K562 (cell line): ENCODE results near the gene ARHGAP23. TPM values are rescaled to one million over a fixed set of nuclear protein-coding genes. Genes with fewer than 3 reads are reported as not detected.

Source experiments
- ATAC-seq: fragments of 200-7000 bp; cut with Tn5 transposase; 3 replicates; pipeline ENCODE4 v1.9.1; 2020; ENCODE audit warnings: moderate library complexity
- BruUV-seq: library from RNA; stranded (reverse); fragments of 400-500 nt; replicated peaks from 2 replicates; lab custom pipeline; 2021; lab: Mats Ljungman, UMichigan
- CTCF ChIA-PET: fragments of 300-600 bp; formaldehyde crosslinking; extraction: SDS; loops from one replicate; lab custom pipeline; 2021; ENCODE audit warnings: low intra/inter-chr PET ratio; lab: Yijun Ruan, JAX
- POLR2A ChIA-PET: fragments of 300-600, 350-650 bp; sonication (Branson Sonifier 250); formaldehyde crosslinking; extraction: SDS; loops from one replicate; lab custom pipeline; 2021; ENCODE audit warnings: antibody characterized with exemption, inconsistent platforms; lab: Yijun Ruan, JAX
- DNase-seq, 4 experiments: peaks; one replicate each; pipeline versions ENCODE4 v3.0.0 to v3.0.0-alpha.2; 2011 to 2018; ENCODE audit warnings: low spot score in 3 of 4, mixed read lengths in 3 of 4; ENCODE audit errors: extremely low read depth in 1 of 4
- FAIRE-seq: peaks from 2 replicates; lab custom pipeline; 2011; peaks lifted over from hg19 to GRCh38; lab: Jason Lieb, UNC
- H2AFZ ChIP-seq: 2 replicates; pipeline ENCODE4 v1.6.0; 2011; ENCODE audit warnings: low read depth, low read length, control low read depth, inconsistent platforms
- H3K27ac ChIP-seq: fragments of 200-600 bp; 3 replicates; pipeline ENCODE4 v1.8.0; 2011; ENCODE audit warnings: low read depth, mild to moderate bottlenecking, control low read depth, inconsistent platforms, low read length, moderate library complexity, mixed read lengths; ENCODE audit errors: extremely low read depth
- H3K27me3 ChIP-seq, 2 experiments: fragments of 300-600 bp in 1 of 2; 2 replicates in 1 of 2; 3 replicates in 1 of 2; pipeline versions ENCODE4 v1.6.0 to v1.8.0; 2011; ENCODE audit warnings: inconsistent platforms in 2 of 2, low read length in 2 of 2, mild to moderate bottlenecking in 1 of 2, mixed read lengths in 1 of 2, moderate library complexity in 1 of 2; ENCODE audit not compliant: control insufficient read depth in 2 of 2, insufficient read depth in 2 of 2
- H3K36me3 ChIP-seq: fragments of 300-600 bp; 3 replicates; pipeline ENCODE4 v1.8.0; 2011; ENCODE audit warnings: mild to moderate bottlenecking, low read length, inconsistent platforms; ENCODE audit not compliant: control insufficient read depth, insufficient read depth
- H3K4me1 ChIP-seq, 2 experiments: fragments of 200-600 bp in 1 of 2; replicated peaks in 1 of 2; 2 replicates in 1 of 2; 3 replicates in 1 of 2; pipeline versions ENCODE4 v1.5.1 to v1.8.0; 2011; ENCODE audit warnings: inconsistent platforms in 2 of 2, low read length in 2 of 2, mild to moderate bottlenecking in 1 of 2, mixed read lengths in 1 of 2, moderate library complexity in 1 of 2; ENCODE audit not compliant: control insufficient read depth in 2 of 2, insufficient read depth in 2 of 2
- H3K4me2 ChIP-seq: 2 replicates; pipeline ENCODE4 v1.6.1; 2011; ENCODE audit warnings: low read length, control low read depth, inconsistent platforms, mixed read lengths; ENCODE audit not compliant: insufficient read depth
- H3K4me3 ChIP-seq: fragments of 200-600 bp; sonication (generic), shearing (Covaris generic); 2 replicates; pipeline ENCODE4 v1.5.1; 2016; ENCODE audit warnings: control low read depth, inconsistent platforms
- H3K79me2 ChIP-seq: fragments of 200-600 bp; 3 replicates; pipeline ENCODE4 v1.8.0; 2011; ENCODE audit warnings: low read length, inconsistent platforms; ENCODE audit not compliant: control insufficient read depth, insufficient read depth
- H3K9ac ChIP-seq, 2 experiments: 2 replicates each; pipeline versions ENCODE4 v1.6.0 to v1.6.1; 2011; ENCODE audit warnings: low read depth in 2 of 2, low read length in 2 of 2, control low read depth in 1 of 2, inconsistent platforms in 1 of 2, mild to moderate bottlenecking in 1 of 2, mixed read lengths in 1 of 2; ENCODE audit not compliant: insufficient read depth in 1 of 2
- H3K9me1 ChIP-seq: one replicate; pipeline ENCODE4 v1.6.0; 2011; ENCODE audit warnings: inconsistent platforms, mild to moderate bottlenecking, low read length, moderate library complexity; ENCODE audit not compliant: control insufficient read depth, insufficient read depth
- H3K9me3 ChIP-seq: replicated peaks from 2 replicates; pipeline ENCODE4 v1.5.1; 2011; ENCODE audit warnings: low read depth, low read length, inconsistent platforms; ENCODE audit not compliant: control insufficient read depth, insufficient read depth
- H4K20me1 ChIP-seq: replicated peaks from 2 replicates; pipeline ENCODE4 v1.6.1; 2011; ENCODE audit warnings: low read length, inconsistent platforms, mixed read lengths; ENCODE audit not compliant: control insufficient read depth, insufficient read depth
- BRD9 ChIP-seq: fragments of 450-650 bp; IDR thresholded peaks from 2 replicates; pipeline ENCODE4 v1.6.1; 2018; ENCODE audit warnings: low read depth; ENCODE audit not compliant: partially characterized antibody
- GATAD2A ChIP-seq: fragments of 450-650 bp; IDR thresholded peaks from 2 replicates; pipeline ENCODE4 v1.6.1; 2017
- HBP1 ChIP-seq: fragments of 450-650 bp; formaldehyde crosslinking; IDR thresholded peaks from 2 replicates; pipeline ENCODE4 v1.4.0; 2022; ENCODE audit warnings: missing genetic modification characterization
- HMG20A ChIP-seq: fragments of 450-650 bp; formaldehyde crosslinking; conservative IDR thresholded peaks from 2 replicates; pipeline ENCODE4 v1.4.0; 2020; ENCODE audit warnings: mild to moderate bottlenecking, mixed read lengths
- HNRNPUL1 ChIP-seq: fragments of 200-400 bp; formaldehyde crosslinking; IDR thresholded peaks from 2 replicates; pipeline ENCODE4 v1.6.1; 2017; ENCODE audit warnings: low read length
- HOXB6 ChIP-seq: fragments of 250-450 bp; sonication (Bioruptor Pico); IDR thresholded peaks from 2 replicates; pipeline ENCODE4 v1.5.1; 2022; ENCODE audit warnings: mild to moderate bottlenecking, borderline replicate concordance
- LEF1 ChIP-seq: fragments of 450-650 bp; IDR thresholded peaks from 2 replicates; pipeline ENCODE4 v1.6.1; 2016; ENCODE audit warnings: mild to moderate bottlenecking
- MIER1 ChIP-seq: fragments of 450-650 bp; IDR thresholded peaks from 2 replicates; pipeline ENCODE4 v1.6.1; 2016; ENCODE audit warnings: antibody characterized with exemption, mild to moderate bottlenecking, low read depth
- POLR2A ChIP-seq: fragments of 450-650 bp; conservative IDR thresholded peaks from 2 replicates; pipeline ENCODE4 v1.6.1; 2016
- PREB ChIP-seq: sonication (generic); formaldehyde crosslinking; IDR thresholded peaks from 2 replicates; pipeline ENCODE4 v1.8.1; 2023; ENCODE audit warnings: mild to moderate bottlenecking, missing genetic modification reagents
- RBM22 ChIP-seq: fragments of 200-400 bp; formaldehyde crosslinking; IDR thresholded peaks from 2 replicates; pipeline ENCODE4 v1.6.1; 2018; ENCODE audit warnings: low read length, low read depth; ENCODE audit not compliant: poor library complexity, severe bottlenecking
- TFAP4 ChIP-seq: sonication (generic); formaldehyde crosslinking; IDR thresholded peaks from 2 replicates; pipeline ENCODE4 v1.8.0; 2022; ENCODE audit warnings: missing genetic modification reagents, mild to moderate bottlenecking, moderate library complexity, borderline replicate concordance
- WGBS: fragments of 100-300 bp; shearing (Covaris generic); methylation state at CpG from one replicate; pipeline ENCODE4 v1.1.6; 2016; ENCODE audit warnings: low coverage, mixed read lengths; ENCODE audit not compliant: insufficient coverage; ENCODE audit errors: missing lambda C conversion rate; 5-methylcytosine and 5-hydroxymethylcytosine counted together
- in situ Hi-C: fragments of 300-500 bp; cut with MboI; formaldehyde crosslinking; loops from 4 replicates; pipeline ENCODE4 v1.15.0; 2018; ENCODE audit warnings: inconsistent platforms, mixed read lengths
- intact Hi-C: fragments of 100-400 bp; cut with micrococcal nuclease; formaldehyde crosslinking; loops from 2 replicates; pipeline ENCODE4 v1.14.2; 2022
- polyA plus RNA-seq, 8 experiments: library from polyadenylated mRNA; depleted of rRNA in 4 of 8; stranded (reverse) in 5 of 8; unstranded in 3 of 8; fragments of >200 nt; fragmentation: Nextera tagmentation in 2 of 8; fragmentation: Illumina TruSeq in 1 of 8; extraction: Ambion mirVana in 2 of 8; extraction: Trizol in 1 of 8; gene quantifications; 2 replicates each; pipeline versions ENCODE4 v1.2.1 to v1.2.3, GENCODE V29; 2011 to 2014; ENCODE audit warnings: inconsistent platforms in 1 of 8, missing spikeins in 1 of 8
- total RNA-seq, 7 experiments: library from RNA; depleted of rRNA in 6 of 7; stranded (reverse); fragments of >200 nt in 6 of 7; fragmentation: Illumina TruSeq in 2 of 7; extraction: Trizol in 2 of 7; gene quantifications; 2 replicates each; pipeline versions ENCODE4 v1.2.1 to v1.2.3, GENCODE V29; 2011 to 2021; ENCODE audit warnings: low replicate concordance in 1 of 7

The ARHGAP23 gene
- total and polyA plus RNA-seq, 9 of the 15 experiments (the other 6 are each of a cell fraction or from before 2014, with no cell fraction given): 0.01 to 2.7 (median 0.70) TPM

GRCh38 chr17:38400286-38400685 is 28.0 kb upstream of the ARHGAP23 start:
- DNase-seq: no peak
- H3K27me3 ChIP-seq: no peaks in the 10 kb centered on the region
- H3K79me2 ChIP-seq: no peaks in the 10 kb centered on the region
- no peak overlapping the region for H3K4me3 ChIP-seq
- intact Hi-C loops: no loop called here
- H3K9me1 ChIP-seq: peaks cover 5% of the 10 kb centered on the region
- 0 out of 2 replicates have a peak, but pooled peaks cover 3% of the 10 kb centered on the region for H4K20me1 ChIP-seq
- in situ Hi-C loops: no loop called here
- ChIA-PET CTCF (no interaction called here), POLR2A (interaction anchor here (1.0 kb wide), 2 partner anchors 14 to 45 kb away, joined by 3 read pairs; no protein-coding TSS in a partner anchor)
- WGBS: 69% methylated on average over 6 of the region's 6 CpGs
- FAIRE-seq: no peak
- H3K36me3 ChIP-seq: peaks cover 43% of the 10 kb centered on the region
- no peaks in the 10 kb centered on the region; a peak in 2 of 5 replicates for H3K4me1 ChIP-seq
- no peak overlapping the region for H3K9ac ChIP-seq
- no peak overlapping the region for H3K27ac ChIP-seq
- TF ChIP-seq HOXB6 (CRISPR knock-in tag) (no peak), HMG20A (CRISPR knock-in tag) (no peak), RBM22 (no peak)
- H3K9me3 ChIP-seq: no peaks in the 10 kb centered on the region
- H2AFZ ChIP-seq: no peak overlapping the region
- no peak for ATAC-seq
- no peak overlapping the region for H3K4me2 ChIP-seq
- no TSS peak for BruUV-seq

- FAIRE-seq (no peak), ATAC-seq (no peak), DNase-seq (no peak)
- in situ Hi-C loops: no loop called here
- Histone ChIP-seq H2AFZ (no peak overlapping the region), H3K27ac (no peak overlapping the region), H3K9me3 (no peaks in the 10 kb centered on the region), H3K79me2 (no peaks in the 10 kb centered on the region), H3K4me1 (no peaks in the 10 kb centered on the region; a peak in 2 of 5 replicates), H3K4me3 (no peak overlapping the region), H3K9me1 (peaks cover 5% of the 10 kb centered on the region), H3K4me2 (no peak overlapping the region), H3K9ac (no peak overlapping the region), H3K36me3 (peaks cover 32% of the 10 kb centered on the region; the same call in 2 of the 3 replicates), H4K20me1 (0 out of 2 replicates have a peak, but pooled peaks cover 3% of the 10 kb centered on the region), H3K27me3 (no peaks in the 10 kb centered on the region)
- 62% methylated on average over 4 of the region's 4 CpGs for WGBS
- intact Hi-C loops: no loop called here
- ChIA-PET CTCF (no interaction called here), POLR2A (interaction anchor here (0.6 to 1.1 kb wide), 3 partner anchors 13 to 359 kb away, joined by 3 to 4 read pairs (median 3); no protein-coding TSS in a partner anchor)
- no TSS peak for BruUV-seq
- no peak for TF ChIP-seq HBP1 (CRISPR knock-in tag)
- TF ChIP-seq TFAP4 (CRISPR knock-in tag): no peak
- no peak for TF ChIP-seq POLR2A
- no peak for TF ChIP-seq BRD9
- TF ChIP-seq LEF1: no peak
- no peak for TF ChIP-seq MIER1
- no peak for TF ChIP-seq HNRNPUL1
- TF ChIP-seq PREB: no peak
- no peak for TF ChIP-seq GATAD2A
These were observed 26.8 kb upstream of the ARHGAP23 start for GRCh38 chr17:38401459-38401858.
